Testis (tissue), 3 donors: ENCODE measurements around the gene KLRK1. TPM values are rescaled to one million over a fixed set of nuclear protein-coding genes. Genes with fewer than 3 reads are reported as not detected.
"Not testable (repeated sequence)": the region's sequence is repeated elsewhere in the genome, so short reads cannot be mapped to it uniquely, and the experiment has no call there.

Experiments
- DNase-seq: peaks from one replicate; pipeline ENCODE4 v3.0.0-alpha.2; 2019
- H3K27ac ChIP-seq, 2 donors: fragments of 200-600 bp; sonication (generic); one replicate each; pipeline ENCODE4 v1.5.1; 2019
- H3K27me3 ChIP-seq: fragments of 200-600 bp; sonication (generic); one replicate; pipeline ENCODE4 v1.5.1; 2019
- H3K36me3 ChIP-seq: fragments of 200-600 bp; sonication (generic); one replicate; pipeline ENCODE4 v1.5.1; 2017; ENCODE audit warnings: low read depth; ENCODE audit errors: missing control alignments
- H3K4me1 ChIP-seq: fragments of 200-600 bp; sonication (generic); one replicate; pipeline ENCODE4 v1.5.1; 2019
- H3K4me3 ChIP-seq, 2 donors: fragments of 200-600 bp; sonication (generic); one replicate each; pipeline ENCODE4 v1.5.1; 2017 to 2019
- H3K9me3 ChIP-seq: fragments of 200-600 bp; sonication (generic); one replicate; pipeline ENCODE4 v1.5.1; 2017
- POLR2A ChIP-seq: fragments of 450-650 bp; IDR thresholded peaks from one replicate; pipeline ENCODE4 v1.6.1; 2017; ENCODE audit warnings: antibody characterized with exemption, mild to moderate bottlenecking, moderate library complexity
- WGBS, 2 donors: methylation state at CpG; one replicate each; pipeline ENCODE4 v1.1.5; 2018; 5-methylcytosine and 5-hydroxymethylcytosine counted together
- intact Hi-C: fragments of 100-400 bp; cut with DNase I; formaldehyde crosslinking; loops from one replicate; pipeline ENCODE4 v1.15.1; 2023; ENCODE audit warnings: low total_unique reads
- polyA plus RNA-seq: library from polyadenylated mRNA; stranded (reverse); fragments of 350-450 nt; fragmentation: Illumina TruSeq; extraction: RNeasy Lipid Tissue Mini Kit (QIAGEN cat#74804); gene quantifications from one replicate; pipeline ENCODE4 v1.2.3, GENCODE V29; 2014; ENCODE audit warnings: low read depth, low replicate concordance; ENCODE audit not compliant: insufficient read depth
- total RNA-seq, 2 donors: library from RNA; depleted of rRNA; stranded (reverse); fragments of >200 nt; gene quantifications; one replicate each; pipeline ENCODE4 v1.2.3, GENCODE V29; 2016
- TF ChIP-seq, protein P1 (sequence below), 3 experiments: fragments of 450-650 bp in 2 of 3; fragments of 200-600 bp in 1 of 3; sonication (generic) in 1 of 3; IDR thresholded peaks; one replicate each; pipeline ENCODE4 v1.5.1; 2016 to 2019; ENCODE audit warnings: antibody characterized with exemption in 3 of 3, mild to moderate bottlenecking in 2 of 3, moderate library complexity in 1 of 3

KLRK1 gene
- total and polyA plus RNA-seq, 3 donors from 2014 or later, result 1.3 to 5.4 (median 2.8) TPM

- H3K9me3 ChIP-seq, result no peaks in the 10 kb centered on the region
- intact Hi-C loops, result no loop called here
- H3K36me3 ChIP-seq, result no peaks in the 10 kb centered on the region
- H3K4me1 ChIP-seq, result no peaks in the 10 kb centered on the region
- no peak overlapping the region for H3K4me3 ChIP-seq
- TF ChIP-seq, protein P1, sequence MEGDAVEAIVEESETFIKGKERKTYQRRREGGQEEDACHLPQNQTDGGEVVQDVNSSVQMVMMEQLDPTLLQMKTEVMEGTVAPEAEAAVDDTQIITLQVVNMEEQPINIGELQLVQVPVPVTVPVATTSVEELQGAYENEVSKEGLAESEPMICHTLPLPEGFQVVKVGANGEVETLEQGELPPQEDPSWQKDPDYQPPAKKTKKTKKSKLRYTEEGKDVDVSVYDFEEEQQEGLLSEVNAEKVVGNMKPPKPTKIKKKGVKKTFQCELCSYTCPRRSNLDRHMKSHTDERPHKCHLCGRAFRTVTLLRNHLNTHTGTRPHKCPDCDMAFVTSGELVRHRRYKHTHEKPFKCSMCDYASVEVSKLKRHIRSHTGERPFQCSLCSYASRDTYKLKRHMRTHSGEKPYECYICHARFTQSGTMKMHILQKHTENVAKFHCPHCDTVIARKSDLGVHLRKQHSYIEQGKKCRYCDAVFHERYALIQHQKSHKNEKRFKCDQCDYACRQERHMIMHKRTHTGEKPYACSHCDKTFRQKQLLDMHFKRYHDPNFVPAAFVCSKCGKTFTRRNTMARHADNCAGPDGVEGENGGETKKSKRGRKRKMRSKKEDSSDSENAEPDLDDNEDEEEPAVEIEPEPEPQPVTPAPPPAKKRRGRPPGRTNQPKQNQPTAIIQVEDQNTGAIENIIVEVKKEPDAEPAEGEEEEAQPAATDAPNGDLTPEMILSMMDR (IDR thresholded peaks at IDR 0.05), result no peak
- TF ChIP-seq POLR2A, result no peak
- DNase-seq, result no peak
- H3K27me3 ChIP-seq, result no peaks in the 10 kb centered on the region
- no peak overlapping the region for H3K27ac ChIP-seq
These were observed 11.0 kb upstream of the KLRK1 start for GRCh38 chr12:10400829-10401228.

- TF ChIP-seq POLR2A, result no peak
- TF ChIP-seq, protein P1 (IDR thresholded peaks at IDR 0.05), result no peak
- no peak for DNase-seq
- Histone ChIP-seq H3K4me1 (no peaks in the 10 kb centered on the region), H3K4me3 (no peak overlapping the region), H3K27me3 (no peaks in the 10 kb centered on the region), H3K9me3 (no peaks in the 10 kb centered on the region), H3K27ac (no peak overlapping the region), H3K36me3 (no peaks in the 10 kb centered on the region)
- 88 to 89% methylated on average over 2 of the region's 2 CpGs for WGBS, 2 donors
- intact Hi-C loops, result no loop called here
These were observed 8.3 kb upstream of the KLRK1 start for GRCh38 chr12:10398168-10398567.

DNA sequence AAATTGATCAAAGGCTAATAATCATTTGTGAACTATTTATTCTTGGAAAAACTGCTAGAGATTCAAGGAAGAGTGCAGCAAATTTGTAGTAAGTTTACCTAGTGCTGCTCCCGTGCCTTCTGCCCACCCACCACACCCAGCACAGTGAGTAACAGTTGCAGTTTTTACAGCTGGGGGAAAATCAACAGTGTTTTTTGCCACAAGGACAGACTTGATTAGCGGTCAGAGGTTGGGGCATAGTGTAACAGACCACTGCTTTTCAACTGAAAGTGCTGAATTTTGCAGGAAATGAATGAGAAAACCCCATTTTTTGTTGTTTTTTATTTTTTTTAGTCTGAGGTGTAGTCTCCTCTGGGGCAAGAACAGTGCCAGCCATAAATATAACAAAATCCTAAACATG lies 7.5 kb upstream of the KLRK1 start:
- no peaks in the 10 kb centered on the region for H3K36me3 ChIP-seq
- no peaks in the 10 kb centered on the region for H3K4me1 ChIP-seq
- H3K4me3 ChIP-seq, result no peak overlapping the region
- WGBS, 2 donors, result 43 to 63% methylated on average over 2 of the region's 2 CpGs
- H3K9me3 ChIP-seq, result no peaks in the 10 kb centered on the region
- H3K27me3 ChIP-seq, result no peaks in the 10 kb centered on the region
- no peak for DNase-seq
- intact Hi-C loops, result no loop called here
- no peak overlapping the region for H3K27ac ChIP-seq
- TF ChIP-seq, protein P1 (IDR thresholded peaks at IDR 0.05), result no peak
- TF ChIP-seq POLR2A, result no peak

- H3K9me3 ChIP-seq, H3K36me3 ChIP-seq, H3K27ac ChIP-seq, intact Hi-C loops, H3K27me3 ChIP-seq, H3K4me1 ChIP-seq, DNase-seq, H3K4me3 ChIP-seq: not testable (repeated sequence)
- WGBS, 2 donors, result 60 to 65% methylated on average over 15 of the region's 15 CpGs
These were observed 6.3 kb upstream of the KLRK1 start for GRCh38 chr12:10396176-10396575.

DNA sequence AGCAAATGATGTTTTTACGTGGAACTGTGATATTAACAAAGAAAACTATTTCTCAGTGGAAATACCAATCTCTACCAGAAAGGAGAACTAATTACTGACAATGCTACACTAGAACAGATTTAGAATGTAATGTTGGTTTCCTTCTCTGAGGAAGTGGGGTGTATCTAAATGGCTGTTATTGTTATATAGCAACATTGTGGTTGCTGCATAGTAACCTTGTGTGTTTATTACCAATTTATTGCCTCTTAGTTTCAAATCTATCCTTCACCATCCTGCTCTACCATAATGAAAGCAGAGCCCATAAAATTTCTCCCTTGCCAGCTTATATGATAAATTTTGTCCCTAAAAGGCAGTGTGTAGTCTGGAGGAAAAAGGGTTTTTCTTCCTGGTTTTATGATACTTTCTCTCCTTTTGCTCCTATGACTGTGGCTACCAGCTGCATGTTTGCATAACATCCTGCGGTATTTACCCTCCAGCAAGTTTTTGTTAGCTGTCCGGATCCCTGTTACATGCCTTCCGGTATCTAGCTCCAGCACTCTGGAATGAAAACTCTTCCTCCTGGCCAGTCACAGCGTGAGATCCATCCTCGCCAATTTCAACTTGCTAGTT lies 5.7 kb upstream of the KLRK1 start:
- Histone ChIP-seq H3K27me3 (no peaks in the 10 kb centered on the region), H3K27ac (no peak overlapping the region), H3K4me3 (no peak overlapping the region), H3K36me3 (no peaks in the 10 kb centered on the region), H3K4me1 (no peaks in the 10 kb centered on the region), H3K9me3 (no peaks in the 10 kb centered on the region)
- no peak for DNase-seq
- WGBS, 2 donors, result 37 to 49% methylated on average over 6 of the region's 6 CpGs
- TF ChIP-seq POLR2A, result no peak
- intact Hi-C loops, result no loop called here

DNA sequence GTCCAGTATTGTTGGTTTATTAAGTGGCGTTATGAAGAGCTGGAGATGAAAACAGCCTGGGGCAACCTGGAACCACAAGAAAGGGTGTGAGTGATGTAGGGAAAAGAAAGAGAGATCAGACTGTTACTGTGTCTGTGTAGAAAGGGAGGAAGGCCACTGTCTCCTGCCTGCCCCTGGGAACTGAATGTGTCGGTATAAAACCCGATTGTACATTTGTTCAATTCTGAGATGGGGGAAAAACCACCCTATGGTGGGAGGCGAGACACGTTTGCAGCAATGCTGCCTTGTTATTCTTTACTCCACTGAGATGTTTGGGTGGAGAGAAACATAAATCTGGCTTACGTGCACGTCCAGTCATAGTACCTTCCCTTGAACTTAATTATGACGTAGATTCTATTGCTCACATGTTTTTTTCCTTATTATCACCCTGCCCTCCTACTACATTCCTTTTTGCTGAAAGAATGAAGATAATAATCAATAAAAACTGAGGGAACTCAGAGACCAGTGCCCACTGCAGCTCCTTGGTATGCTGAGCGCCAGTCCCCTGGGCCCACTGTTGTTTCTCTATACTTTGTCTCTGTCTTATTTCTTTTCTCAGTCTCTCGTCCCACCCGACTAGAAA lies 4.8 kb upstream of the KLRK1 start:
- H3K4me1 ChIP-seq, DNase-seq, intact Hi-C loops, H3K9me3 ChIP-seq, H3K36me3 ChIP-seq, H3K4me3 ChIP-seq, H3K27ac ChIP-seq, H3K27me3 ChIP-seq: not testable (repeated sequence)
- 65 to 74% methylated on average over 11 of the region's 11 CpGs for WGBS, 2 donors
